GM23248 (cell line): ENCODE data around the gene LRMDA.

Source experiments
- EZH2 ChIP-seq: fragments of 200-600 bp; sonication (generic); IDR thresholded peaks from 2 replicates; pipeline ENCODE4 v1.6.1; 2018; ENCODE audit warnings: antibody characterized with exemption, mild to moderate bottlenecking; ENCODE audit not compliant: insufficient read depth, poor library complexity, severe bottlenecking
- EZH2phosphoT487 ChIP-seq: fragments of 200-600 bp; sonication (generic); IDR thresholded peaks from 2 replicates; pipeline ENCODE4 v1.6.1; 2018; ENCODE audit warnings: antibody characterized with exemption, moderate library complexity, mild to moderate bottlenecking, low read depth; ENCODE audit not compliant: insufficient read depth

DNA sequence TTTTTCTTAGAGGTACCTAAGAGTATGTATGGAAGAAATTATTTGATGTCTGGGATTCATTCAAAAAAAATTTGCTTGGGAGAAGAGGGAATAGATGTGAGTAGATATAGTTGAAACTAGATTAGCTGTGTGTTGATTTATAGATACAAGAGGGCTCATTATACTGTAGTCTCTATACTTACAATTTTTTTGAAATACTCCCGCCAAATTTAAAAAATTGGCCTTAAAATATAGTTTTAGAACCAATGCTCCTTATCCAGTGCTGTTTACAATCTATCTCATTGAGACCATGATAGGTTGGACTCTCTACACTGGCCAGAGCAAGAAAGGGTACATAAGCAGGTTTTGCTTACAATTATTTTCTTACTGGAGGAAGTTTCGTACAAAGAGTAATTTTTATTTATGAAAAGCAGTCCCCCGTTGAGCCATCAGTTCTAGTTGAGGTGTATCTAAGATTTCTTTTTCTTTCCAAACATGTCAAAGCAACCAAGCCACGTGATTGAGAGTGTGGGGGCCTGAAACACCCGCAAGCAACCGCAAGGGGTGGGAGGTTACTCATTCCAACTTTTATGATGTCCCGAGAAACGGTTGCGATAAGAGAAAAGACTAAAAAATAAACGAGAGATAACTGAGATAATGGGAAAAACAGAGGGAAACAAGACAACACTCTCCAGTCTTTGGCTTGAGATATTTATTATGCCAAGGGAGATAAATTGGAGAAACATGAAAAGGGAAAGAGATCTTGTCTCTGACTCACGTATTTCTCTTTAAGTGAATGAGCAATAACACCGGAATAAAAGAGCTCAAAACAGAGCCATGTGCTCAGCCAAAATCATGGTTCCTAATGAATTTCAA, 729.2 kb downstream of the LRMDA start:
- no peak for TF ChIP-seq EZH2
- no peak for TF ChIP-seq EZH2phosphoT487
